ENCODE data around the gene POGZ.
"Not testable (repeated sequence)": the region's sequence is repeated elsewhere in the genome, so short reads cannot be mapped to it uniquely, and the experiment has no call there.

POGZ gene

DNA sequence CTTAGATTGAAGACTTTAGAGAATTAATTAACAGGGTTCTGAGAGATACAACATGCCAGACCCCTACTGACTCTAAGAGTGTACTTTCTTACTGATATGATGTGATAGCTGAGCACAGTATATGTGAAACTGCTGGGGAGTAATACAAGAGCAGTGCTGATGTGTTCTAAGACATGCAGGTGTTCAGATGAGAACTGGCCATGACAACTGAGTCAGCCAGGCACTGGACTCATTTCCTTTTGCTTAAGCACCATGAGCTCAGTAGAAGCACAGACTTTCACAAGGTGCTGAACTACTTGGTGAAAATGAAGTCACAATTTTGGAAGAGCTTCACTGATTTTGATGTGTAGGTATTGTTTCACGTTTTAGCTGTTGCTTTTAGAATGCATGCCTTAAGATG lies 15.9 kb upstream of the POGZ start:
- DNase-seq: no peak

DNA sequence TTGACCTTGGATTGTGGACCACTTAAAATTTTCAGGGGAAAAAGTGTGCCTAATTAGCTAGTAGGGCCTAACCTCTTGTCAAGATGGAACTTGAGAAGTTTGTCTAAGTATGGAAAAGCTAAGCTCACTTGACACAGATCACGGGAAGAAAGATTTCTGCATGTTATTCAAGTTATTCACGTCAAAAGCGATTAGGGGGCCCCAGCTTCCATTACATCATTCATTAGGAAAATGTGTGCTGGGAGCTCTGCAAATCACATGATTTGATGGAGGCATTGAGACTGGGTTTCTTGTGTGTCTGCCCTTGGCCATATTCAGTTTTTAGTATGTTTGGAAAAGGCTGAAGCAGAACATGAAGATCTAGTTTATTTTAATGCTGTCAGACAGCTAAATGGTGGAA lies 15.5 kb upstream of the POGZ start:
- no peak for DNase-seq

DNA sequence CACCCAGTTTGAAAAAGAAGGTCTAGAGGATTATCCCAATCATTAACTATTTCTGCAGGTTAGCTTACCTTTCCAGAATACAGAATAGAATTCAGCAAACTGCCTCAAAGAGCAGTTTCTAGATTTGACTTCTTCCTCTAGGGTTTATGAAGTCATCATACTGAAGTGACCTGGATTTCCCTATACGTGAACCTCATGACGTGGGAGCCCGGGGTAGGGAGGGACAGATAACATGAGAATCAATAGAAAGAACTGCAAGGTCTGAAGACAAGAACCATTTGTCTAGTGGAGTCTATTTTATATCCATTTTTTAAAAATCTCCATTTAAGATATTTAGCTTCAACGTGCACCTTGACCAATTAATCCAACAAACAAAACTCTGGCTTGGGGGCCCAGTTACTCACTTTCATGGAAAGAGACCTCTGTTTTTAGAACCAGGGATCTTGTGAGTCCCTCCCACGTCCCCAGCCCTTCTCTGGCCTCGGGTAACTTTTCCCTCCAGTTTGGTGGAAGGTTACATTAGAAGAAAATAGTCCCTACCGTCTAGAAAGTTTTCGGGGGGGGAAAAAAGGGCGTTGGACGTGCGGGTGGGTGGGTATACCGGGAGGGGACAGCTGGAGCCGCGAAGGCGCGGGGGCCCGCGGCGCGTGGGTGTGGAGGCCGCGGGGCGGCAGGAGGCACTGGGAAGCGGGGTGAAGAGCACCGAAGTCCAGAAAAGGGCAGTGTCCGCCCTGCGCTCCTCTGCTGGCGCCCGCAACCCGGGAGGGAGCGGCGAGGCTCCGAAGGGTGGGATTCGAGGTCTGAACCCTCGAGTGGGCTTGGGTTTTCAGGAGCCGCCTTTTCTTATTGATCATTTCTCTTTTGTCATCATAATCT lies 13.8 kb upstream of the POGZ start:
- peak; percentile 5 for DNase-seq

DNA sequence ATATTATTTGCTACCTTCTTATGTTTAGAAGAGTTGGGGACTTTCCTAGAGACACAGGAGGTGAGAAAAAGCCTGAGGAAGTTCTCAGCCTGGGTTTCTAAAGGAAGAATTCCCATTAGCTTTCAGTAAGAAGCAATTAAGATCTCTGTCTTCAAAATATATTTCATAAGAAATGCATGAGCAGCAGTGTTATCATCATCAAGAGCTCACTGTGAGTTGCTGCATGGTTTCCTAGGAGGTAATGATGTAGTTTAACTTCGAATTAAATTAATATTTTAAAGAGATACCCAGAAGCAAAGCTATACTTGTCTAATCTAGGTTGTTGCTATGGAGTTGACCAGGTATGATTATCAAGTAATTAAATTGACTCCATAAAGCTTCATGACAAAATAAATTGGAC lies 5.7 kb upstream of the POGZ start:
- DNase-seq: no peak

DNA sequence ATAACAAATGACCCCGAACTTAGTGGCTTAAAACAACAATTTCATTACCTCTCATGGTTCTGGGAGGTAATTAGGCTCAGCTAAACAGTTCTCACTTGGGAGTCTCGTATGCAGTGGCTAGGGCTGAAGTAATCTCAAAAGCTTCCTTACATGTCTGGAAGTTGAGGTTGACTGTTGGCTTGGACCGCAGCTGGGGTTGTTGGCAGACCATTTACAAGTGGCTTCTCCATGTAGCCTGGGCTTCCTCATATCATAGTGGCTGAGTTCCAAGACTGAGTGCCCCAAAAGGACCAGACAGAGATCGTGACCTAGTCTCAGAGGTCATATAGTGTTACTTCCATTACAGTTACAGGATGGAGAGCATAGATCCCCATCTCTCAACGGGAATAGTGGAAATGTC lies 2.4 kb upstream of the POGZ start:
- no peak for DNase-seq

DNA sequence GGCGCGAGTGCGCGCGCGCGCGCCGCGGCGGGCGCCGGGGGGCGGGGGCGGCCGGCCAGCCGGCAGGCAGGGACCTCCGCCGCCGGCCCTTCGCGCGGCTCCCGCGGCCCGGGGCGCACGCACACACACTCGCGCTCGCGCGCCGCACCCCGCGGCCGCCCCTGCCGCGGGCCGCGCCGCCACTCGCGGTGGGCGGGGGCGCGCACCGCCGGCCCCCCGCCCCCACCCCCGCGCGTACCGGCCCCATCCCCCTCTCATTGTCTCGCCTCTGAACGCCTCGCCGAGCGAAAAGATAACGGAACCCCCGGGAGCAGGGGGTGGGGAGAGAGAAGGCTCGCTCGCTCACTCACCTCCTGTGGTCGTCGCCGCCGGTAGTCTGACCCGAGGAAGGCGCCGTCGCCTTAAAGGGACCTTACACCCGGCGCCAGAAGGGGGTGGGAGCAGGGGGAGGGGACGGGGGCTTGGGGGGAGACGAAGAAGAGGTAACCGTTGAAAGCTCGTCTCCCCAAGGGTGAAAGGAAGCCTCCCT lies 428 bp downstream of the POGZ start:
- peak; percentile 54 for DNase-seq

DNA sequence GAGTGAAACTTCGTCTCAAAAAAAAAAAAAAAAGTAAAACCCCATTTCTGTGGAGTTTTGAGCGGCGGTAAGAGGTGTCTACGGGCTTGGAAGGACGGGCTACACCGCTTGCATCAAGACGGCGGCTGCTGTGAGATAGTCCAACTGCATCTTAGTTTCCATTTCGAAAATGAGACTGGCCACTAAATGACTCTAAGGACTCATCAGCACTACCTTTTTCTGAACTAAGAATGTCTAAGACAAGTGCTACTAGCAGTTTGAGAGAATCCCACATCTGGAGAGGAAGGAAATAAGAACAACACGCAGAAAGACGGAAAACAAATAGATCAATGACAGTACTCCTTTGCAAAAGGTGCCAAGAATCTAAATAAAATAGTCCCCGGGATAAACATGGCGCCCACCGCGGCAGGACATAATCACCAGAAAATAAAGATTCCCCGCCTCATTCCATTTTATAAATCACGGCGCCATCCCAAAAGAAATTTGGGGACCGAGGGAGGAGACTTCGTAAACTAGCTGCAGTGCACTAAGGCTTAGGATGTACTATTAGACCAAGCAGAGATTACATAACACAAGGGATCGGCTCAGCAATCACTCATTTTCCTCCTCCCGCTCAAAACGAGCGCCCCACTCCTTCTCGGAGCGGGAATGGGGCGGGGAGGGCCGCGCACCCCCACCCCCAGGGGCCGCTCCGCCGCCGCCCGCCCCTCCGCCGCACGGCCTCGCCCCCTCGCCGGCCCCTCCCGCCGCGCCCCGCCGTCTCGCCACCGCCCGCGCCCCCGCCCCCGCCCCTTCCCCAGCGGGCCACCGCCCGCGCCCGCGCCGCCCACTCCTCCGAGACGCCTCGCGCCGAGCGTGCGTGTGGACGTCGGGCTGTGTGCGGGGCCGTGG lies 1.1 kb downstream of the POGZ start:
- peak; percentile 65 for DNase-seq

DNA sequence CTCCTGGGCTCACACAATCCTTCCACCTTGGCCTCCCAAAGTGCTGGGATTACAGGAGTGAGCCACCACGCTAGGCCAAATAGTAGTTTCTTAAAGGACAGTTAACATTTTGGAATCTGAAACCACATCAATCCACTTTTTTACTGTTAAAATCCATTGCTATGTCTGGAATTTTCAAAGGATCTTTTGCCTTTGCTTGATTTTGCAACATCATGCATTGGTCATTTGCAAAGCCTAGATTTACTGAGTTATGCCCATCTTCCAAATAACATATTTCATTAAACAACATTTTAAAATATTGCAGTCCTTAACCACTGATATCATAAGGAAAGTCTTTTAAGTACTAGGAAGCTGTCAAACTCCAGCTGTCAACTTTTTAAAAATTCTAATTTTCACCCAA lies 3.3 kb downstream of the POGZ start:
- DNase-seq: no peak

DNA sequence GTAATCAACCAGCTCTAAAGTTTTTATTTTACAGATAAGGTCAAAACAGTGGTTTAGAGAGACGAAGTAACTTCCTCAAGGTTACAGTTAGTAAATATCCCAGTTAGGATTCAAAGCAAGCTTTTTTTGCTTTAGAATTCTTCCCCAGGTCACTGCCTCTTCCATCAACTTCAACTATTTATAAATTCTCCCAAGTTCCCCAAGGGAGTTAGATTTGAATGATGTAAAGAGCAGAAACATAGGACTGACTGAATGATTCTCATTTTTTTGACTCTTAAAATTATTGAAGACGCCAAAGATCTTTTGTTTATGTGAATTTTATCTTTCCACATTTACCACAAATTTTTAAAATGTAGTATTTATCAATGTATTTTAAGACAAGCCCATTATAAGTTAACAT lies 4.1 kb downstream of the POGZ start:
- no peak for DNase-seq

DNA sequence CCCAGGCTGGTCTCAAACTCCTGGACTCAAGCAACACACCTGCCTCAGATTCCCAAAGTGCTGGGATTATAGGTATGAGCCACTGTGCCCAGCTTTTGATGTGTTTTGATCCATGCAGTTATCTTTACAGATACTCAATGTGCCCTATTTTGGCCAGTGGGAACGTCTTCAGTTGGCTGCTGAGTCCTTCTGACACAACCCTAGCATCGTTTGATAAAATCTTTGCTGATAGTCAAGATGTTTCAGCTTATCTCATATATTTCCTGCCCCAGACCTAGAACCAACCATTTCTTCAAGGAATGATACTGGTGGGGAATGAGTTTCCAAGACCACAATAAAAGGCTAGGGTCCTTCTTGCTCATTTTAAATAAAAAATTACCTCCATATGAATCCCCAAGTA lies 11.6 kb downstream of the POGZ start:
- DNase-seq: no peak

DNA sequence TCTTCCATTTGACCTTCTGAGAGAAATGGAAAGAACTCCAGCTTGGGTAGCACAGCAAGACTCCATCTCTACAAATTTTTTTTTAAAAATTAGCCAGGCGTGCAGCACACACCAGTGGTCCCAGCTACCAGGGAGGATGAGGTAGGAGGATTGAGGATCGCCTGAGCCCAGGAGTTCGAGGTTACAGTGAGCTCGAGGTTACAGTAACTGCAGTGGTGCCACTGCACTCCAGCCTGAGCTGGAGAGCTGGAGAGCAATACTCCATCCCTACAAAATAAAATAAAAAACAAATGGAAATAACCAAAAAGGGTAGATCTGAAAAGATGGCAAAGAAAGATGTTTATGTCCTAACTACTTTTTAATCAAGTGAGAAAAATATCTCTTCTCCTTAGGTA lies 14.5 kb downstream of the POGZ start:
- DNase-seq: no peak

DNA sequence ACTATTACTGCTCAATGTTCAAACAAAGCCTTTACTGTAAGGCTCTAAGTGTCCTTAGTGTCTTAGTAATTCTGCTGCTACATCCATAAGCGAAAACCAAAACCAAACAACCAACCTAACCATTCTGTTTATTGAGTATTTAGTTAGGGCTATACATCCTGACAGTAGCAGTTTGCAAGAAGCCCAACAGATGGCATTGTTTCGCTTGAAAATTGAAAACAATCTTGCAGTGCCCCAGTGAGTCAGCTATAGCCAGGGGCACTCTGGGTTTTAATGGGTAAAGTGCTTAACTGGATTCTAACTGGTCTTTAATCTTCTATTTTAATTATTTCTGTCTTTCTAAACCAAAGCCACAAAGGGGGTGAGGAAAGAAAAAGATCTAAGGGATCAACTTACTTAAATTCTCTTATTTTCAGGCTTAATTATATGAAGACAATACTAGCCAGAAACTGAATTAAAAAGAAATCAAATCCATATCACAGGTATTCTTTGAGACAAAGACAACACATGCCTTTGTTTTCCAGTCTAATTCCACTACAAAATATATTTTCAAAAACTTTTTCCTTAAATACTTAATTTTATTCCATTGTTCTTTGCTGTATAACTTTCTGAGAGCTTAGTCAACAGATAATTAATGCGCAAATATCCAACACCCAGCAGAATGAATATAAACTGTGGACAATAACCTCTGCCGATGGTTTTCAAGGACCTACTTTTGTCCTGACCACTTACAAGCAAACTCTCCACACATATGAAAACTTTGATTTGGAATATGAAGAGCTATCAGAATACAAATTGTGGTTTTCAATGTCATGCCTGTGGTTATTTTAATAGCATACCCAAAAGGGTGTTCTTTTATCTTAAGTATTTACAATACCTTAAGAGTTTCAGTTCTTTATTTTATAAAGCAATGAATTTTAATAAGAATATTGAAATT lies 15.2 kb downstream of the POGZ start:
- DNase-seq: peak; percentile 60

DNA sequence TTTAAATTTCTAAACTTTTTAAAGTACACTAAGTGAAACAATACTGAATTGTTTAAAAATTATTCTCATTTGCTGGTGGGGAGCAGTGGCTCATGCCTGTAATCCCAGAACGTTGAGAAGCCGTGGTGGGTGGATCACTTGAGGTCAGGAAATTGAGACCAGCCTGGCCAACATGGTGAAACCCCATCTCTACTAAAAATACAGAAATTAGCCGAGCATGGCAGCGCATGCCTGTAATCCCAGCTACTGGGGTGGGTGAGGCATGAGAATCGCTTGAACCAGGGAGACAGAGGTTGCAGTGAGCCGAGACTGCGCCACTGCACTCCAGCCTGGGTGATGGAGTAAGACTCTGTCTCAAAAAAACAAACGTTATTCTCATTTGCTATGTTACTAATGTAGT lies 21.9 kb downstream of the POGZ start:
- DNase-seq: not testable (repeated sequence)

DNA sequence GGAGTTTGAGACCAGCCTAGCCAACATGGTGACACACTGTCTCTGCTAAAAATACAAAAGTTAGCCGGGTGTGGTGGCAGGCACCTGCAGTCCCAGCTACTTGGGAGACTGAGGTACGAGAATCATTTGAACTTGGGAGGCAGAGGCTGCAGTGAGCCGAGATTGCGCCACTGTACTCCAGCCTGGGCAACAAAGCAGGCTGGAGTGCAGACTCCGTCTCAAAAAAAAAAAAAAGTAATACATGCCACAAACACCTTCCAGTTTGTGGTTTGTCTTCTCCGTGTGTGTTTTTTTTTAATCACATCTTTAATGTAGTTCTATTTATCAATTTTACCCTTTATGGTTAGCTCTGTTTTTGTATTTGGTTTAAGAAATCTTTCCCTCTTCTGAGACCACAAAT lies 22.3 kb downstream of the POGZ start:
- no peak for DNase-seq

DNA sequence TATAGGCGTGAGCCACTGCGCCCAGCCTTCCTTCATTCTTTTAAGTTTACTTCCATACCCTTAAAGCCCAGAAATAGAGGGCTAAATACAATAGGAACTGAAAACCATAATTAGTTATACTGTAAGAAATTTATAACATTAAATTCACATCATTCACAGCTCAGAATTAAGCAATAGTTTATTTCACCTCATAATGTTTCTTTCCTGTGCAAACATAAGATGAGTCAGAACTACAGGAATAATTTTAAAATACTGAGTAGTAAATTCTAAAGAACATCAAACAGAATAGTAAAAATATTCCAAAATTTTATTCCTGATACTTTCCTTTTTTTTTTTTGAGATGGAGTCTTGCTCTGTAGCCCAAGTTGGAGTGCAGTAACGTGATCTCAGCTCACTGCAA lies 24.1 kb downstream of the POGZ start:
- no peak for DNase-seq

DNA sequence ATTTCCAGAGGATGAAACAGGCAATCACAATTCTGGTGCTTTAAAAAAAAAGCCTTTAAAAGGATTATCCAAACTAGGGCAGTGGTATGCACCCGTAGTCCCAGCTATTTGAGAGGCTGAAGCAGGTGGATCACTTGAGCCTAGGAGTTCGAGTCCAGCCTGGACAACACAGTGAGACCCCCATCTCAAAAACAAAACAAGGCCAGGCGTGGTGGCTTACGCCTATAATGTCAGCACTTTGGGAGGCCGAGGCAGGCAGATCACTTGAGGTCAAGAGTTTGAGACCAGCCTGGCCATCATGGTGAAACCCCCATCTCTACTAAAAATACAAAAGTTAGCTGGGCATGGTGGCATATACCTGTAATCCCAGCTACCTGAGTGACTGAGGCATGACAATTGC lies 25.5 kb downstream of the POGZ start:
- not testable (repeated sequence) for DNase-seq

DNA sequence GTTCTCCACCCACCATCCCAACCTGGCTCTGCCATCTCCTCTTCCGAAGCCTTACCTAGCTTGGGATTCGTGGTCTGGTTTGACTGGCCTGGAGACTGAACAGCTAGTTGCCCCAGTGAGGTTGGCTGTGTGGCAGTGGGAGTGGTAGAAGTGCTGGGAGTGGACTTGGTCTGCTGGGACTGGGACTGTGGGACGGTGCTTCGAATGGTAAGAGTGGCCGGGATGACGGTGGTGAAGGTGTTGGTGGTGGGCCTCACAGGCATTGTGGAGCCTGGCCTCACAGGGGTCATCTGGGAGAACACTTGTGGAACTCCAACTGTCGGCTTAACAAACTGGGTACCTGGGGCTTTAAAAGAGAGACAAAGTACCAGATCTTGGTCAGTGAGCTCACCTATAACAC lies 31.2 kb downstream of the POGZ start:
- no peak for DNase-seq

DNA sequence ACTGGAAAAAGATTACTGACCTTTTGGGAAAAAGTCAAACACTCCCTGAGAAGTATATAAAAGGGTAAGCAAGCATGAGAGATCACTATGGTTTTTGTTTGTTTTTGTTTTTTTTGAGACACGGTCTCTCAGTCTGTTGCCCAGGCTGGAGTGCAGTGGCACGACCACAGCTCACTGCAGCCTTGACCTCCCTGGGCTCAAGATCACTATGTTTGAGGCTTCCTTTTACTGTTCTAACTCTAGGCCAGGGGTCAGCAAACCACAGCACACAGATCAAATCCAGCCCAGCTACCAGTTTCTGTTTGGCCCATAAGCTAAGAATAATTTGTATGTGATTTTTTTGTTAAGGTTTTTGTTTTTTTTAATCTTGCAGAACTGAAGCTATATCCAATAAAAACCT lies 34.2 kb downstream of the POGZ start:
- DNase-seq: no peak

DNA sequence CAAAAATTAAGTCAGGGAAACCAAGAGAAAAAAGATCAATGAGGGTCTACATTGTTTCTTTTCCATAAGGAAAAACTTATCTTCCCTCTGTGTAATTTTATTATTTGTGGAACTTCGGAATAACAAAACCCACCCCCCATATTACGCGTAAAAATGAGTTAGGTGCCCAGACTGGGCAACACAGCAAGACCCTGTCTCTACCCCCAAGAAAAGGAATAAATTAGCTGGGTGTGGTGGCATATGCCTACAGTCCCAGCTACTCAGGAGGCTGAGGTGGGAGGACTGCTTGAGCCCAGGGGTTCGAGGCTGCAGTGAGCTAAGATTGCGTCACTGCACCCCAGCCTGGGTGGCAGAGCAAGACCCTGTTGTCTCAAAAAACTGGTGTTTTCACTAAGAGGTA lies 39.5 kb downstream of the POGZ start:
- no peak for DNase-seq

DNA sequence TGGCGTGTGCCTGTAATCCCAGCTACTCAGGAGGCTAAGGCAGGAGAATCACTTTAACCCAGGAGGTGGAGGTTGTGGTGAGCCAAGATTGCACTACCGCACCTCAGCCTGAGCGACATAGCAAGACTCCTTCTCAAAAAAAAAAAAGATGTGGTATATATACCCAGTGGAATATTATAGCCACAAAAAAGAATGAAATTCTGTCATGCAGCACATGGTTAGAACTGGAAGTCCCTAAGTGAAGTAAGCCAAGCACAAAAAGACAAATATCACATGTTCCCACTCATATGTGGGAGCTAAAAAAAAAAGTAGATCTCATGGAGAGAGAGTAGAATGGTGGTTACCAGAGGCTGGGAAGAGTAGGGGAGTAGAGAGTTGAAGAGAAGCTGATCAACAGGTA lies 41.2 kb downstream of the POGZ start:
- DNase-seq: no peak

DNA sequence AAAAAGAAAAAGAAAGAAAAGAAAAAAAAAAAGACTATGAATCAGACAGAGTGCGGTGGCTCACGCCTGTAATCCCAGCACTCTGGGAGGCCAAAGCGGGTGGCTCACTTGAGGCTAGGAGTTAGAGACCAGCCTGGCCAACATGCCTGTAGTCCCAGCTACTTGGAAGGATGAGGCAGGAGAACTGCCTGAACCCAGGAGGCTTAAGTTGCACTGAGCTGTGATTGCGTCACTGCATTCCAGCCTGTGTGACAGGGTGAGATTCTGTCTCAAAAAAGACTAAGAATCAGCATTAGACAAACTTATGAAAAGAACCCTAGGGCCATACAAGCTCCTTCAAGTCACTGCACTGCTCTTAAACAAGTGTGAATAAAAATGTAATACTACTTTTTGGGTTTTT lies 43.1 kb downstream of the POGZ start:
- no peak for DNase-seq

DNA sequence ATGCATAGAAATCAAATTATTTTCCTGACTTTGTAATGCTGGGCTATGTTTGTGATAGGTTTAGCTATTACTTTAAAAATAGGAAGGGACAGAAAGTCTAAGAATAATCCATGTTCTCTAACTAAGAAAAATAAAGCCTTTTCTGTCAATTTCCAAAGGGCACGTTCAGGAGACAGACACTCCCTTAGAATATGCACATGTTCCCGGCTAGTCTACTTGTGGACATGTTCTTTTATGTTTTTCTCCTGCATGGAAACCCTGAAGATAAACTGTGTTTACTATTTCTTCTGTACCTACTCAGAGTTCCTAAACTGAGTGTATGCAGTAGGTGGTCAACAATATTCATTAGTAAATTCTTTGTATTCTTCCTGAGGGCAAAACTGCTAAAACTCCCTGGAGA lies 47.4 kb downstream of the POGZ start:
- no peak for DNase-seq

DNA sequence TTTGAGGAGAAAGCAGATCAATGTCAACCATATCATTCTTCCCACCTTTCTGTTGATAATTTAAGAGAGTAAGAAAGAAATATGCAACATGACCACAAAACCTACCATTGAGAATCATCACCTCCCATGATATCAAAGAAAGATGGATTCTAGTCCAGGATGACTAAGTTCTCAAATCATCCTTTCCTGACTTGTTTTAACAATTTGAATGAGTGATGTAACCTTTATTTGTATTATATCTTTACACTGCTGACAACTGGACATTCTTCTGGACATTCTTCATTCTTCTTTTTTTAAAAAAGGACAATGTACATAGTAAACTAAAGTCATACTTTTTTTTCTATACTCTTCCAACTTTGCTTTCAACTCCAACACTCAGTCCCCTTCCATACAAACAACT lies 50.4 kb downstream of the POGZ start:
- no peak for DNase-seq

Data from stimulated activated naive CD4-positive, alpha-beta T cell treated with Interleukin-2 at 50 U/mL for 16 hours (primary cell).